RKO (cell line): ENCODE data around the gene GALNTL6.
A peak's percentile ranks its signal among the peaks of the same experiment; 100 is the strongest.
"Not testable (repeated sequence)": the region's sequence is repeated elsewhere in the genome, so short reads cannot be mapped to it uniquely, and the experiment has no call there.

ENCODE experiments used
- DNase-seq: peaks from one replicate; pipeline ENCODE4 v3.0.0-alpha.2; 2016; ENCODE audit warnings: low spot score

GALNTL6 gene

GRCh38 chr4:173019664-173020063, 1206.5 kb downstream of the GALNTL6 start:
- DNase-seq, result no peak

- DNase-seq, result not testable (repeated sequence)
These were observed 1208.8 kb downstream of the GALNTL6 start for GRCh38 chr4:173021746-173022573.

DNA sequence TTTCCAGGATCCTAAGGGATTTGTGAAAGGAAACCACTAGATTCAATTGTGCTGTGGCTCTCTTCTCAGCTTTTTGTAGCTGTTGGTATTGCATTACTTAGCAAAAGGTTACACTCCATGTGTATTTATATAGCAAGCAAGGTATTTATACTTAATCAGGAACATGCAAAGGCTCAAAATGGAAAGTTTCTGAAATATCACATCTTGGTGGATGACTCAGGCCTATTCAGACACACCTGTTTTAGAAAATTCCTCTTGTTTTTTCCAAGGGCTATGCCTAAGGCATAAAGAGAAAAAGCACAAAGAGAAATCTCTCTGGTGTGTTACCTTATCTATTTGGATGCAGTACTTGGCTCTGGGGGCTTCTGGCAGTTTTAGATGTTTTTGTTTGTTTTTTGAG, 1211.0 kb downstream of the GALNTL6 start:
- DNase-seq, result no peak

GRCh38 chr4:173025131-173025530, 1211.9 kb downstream of the GALNTL6 start:
- peak; percentile 82 for DNase-seq

DNA sequence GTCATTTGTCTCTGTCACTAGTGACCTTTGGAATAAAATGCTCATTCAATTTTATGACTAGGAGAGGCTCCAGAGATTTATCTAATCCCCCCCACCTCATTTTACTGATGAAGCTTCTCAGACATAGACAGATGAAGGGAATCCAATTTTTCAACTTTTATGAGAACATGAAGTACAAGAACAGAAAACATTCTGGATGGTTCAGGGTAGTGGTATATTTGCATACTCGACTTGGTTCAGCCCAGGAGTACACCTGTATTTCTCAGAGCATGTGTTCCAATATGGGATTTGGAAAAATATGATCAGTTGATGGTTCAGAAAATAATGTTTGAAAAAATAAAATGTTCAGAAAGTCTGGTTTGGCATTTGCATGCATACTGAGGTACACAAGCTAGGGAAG, 1224.0 kb downstream of the GALNTL6 start:
- DNase-seq, result no peak

DNA sequence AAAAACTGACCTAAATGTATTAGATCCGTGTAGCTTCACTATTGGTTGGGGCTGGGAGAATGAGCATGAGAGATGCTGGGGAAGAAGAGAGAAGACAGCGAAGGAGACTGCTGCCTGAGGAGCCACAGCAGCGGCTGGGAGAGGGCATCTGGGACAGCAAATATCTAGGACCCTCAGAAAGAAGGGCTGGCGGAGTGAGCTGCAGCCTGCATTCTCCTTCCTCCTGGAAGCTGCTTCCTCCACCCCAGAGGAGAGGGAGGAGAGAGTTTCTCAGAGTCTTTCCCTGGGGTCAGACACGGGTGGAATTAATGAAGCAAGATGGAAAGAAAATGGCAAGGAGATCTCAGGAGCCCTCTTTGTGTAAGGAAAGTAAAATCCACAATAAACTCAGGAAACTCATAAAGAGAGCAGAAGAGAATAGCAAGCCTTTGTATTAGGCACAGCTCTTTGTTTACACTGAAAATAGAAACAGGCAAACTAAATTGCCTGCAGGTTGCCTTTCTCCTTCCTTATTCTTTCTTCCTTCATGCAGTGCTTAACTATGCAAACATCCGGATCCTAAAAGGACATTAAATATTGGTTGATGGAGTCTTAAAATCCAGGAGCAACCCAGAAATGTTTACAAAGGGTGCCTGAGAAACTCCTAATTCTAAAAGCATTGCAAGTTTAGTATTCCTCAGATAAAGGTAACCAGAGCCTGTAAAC, 1225.1 kb downstream of the GALNTL6 start:
- no peak for DNase-seq

DNA sequence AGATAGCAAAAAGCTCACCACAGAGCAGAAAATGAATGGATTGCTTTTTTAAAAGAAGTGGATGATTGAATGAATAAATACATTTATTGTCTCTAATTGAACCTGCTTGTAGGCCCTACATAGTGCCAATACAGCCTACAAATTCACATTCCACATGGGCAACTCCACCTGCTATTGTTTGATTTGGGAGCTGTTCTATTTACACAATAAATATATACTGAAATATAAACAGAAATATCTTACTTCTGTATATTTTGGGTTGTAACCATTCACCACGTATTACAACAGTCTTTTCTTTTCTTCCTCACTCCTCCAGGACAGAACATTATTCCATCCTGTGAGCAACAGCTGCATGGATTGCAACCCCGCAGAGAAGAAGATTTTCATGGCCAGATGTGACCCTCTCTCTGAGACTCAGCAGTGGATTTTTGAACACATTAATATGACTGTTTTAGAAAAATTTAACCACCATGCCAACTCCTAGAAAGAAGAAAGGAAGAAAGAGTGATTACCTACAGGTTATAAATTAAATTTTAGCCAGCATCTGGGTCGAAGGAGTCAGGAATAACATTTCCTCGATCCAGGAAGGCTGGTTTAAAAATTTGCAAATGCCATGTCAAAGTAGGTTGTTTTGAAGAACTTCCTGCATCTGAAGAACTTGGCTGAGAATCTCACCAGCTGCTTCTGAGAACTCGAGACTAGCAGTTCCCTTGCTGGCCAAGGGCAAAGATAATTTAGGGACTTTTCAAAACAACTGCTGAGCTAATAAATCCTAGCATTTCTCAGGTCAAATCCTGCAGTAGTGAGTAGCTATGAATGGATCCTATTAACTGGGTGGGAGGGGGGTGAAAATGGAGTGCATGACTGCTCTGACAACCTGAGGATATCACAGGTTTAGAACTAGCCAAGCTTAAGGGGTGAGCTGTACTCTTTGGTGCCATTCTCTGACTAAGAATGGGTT, 1226.7 kb downstream of the GALNTL6 start:
- peak; percentile 1 for DNase-seq

DNA sequence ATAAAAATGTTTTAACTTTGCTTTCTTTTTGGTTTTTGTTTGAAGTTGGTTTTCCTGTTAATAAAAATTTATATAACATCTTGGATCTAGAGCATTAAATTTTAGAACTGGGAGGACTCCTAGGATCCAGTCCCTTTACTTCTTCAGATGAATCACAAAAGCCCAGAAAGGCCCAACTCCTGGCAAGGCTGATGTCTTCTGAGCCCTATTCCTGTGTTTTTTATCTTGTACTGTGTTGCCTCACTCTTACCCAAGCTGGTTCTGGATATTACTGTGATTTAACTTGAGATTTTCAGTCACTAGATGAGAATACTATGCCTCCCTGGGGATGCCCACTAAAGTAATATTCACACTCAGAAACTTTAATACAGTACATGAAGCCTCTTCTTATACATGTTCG, 1228.3 kb downstream of the GALNTL6 start:
- no peak for DNase-seq

- not testable (repeated sequence) for DNase-seq
These were observed 1228.9 kb downstream of the GALNTL6 start for GRCh38 chr4:173042139-173042538.

DNA sequence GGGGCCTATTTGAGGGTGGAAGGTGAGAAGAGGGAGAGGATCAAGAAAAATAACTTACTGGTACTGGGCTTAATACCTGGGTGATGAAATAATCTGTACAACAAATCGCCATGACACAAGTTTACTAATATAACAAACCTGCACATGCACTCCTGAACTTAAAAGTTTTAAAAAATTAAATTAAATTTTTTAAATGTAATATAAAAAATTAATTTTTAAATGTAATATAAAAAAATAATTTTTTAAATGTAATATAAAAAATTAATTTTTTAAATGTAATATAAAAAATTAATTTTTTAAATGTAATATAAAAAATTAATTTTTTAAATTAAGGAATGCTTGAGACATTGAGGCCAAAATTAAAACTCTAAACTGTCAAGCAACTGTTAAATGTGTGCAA, 1231.1 kb downstream of the GALNTL6 start:
- no peak for DNase-seq

GRCh38 chr4:173045571-173045970, 1232.4 kb downstream of the GALNTL6 start:
- no peak for DNase-seq

DNA sequence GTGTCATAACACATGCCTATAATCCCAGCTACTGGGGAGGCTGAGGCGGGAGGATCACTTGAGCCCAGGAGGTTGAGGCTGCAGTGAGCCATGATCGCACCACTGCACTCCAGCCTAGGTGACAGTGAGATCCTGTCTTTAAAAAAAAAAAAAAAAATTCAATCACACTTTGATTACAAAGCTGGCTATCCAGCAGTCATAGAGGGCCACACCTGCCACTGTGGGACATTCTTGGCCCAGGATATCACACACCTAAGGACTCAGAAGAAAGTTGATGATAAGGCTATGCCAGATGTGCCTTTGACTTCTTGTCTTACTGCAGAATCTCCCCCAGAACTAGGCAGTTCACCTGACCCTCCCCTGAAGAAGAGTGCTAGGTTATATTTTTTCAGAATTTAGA, 1232.9 kb downstream of the GALNTL6 start:
- no peak for DNase-seq

- DNase-seq, result no peak
These were observed 1233.6 kb downstream of the GALNTL6 start for GRCh38 chr4:173046818-173047217.

- DNase-seq, result no peak
These were observed 1238.0 kb downstream of the GALNTL6 start for GRCh38 chr4:173051232-173051631.

DNA sequence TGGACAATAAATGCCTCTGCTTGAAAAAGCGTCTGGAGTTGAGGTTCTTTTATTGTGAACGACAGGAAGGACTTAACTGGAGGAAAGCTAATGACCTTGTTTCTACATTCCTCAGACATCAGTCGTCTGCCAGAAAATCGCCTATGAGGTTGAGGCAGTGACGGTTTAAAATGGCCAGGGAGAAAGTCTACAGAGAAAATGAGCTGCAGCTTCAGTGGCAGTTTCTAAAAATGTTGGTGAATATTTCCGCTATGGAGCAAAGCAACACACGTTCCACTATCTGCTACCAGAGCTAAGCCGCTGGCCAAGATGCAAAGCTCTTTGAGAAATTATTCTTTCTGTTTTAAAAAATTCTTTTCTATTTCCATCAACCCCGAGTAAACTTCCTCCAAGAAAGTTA, 1238.5 kb downstream of the GALNTL6 start:
- DNase-seq, result no peak

GRCh38 chr4:173052439-173052838, 1239.2 kb downstream of the GALNTL6 start:
- no peak for DNase-seq

- DNase-seq, result no peak
These were observed 1243.1 kb downstream of the GALNTL6 start for GRCh38 chr4:173056271-173056670.

GRCh38 chr4:173056710-173057109, 1243.5 kb downstream of the GALNTL6 start:
- DNase-seq, result no peak

DNA sequence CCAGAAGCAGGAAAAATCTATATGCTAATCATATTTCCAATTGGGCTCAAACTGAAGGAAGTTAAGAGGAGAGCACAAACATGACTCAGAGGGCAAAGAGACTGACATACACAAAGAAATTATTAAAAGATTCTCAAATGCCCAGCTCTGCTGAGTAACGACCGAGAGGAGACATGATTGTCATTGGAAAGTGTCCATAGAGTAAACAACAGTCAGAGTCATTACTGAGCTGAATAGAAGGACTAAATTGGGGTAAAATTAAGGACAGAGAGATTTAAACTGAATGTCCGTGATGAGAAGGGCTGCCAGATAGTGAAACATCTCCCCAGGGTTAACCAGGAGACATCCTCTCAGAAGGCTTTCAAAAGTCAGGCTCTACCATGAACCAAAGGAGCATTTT, 1244.2 kb downstream of the GALNTL6 start:
- peak; percentile 1 for DNase-seq

- peak; percentile 5 for DNase-seq
These were observed 1244.7 kb downstream of the GALNTL6 start for GRCh38 chr4:173057901-173058300.

- no peak for DNase-seq
These were observed 1248.0 kb downstream of the GALNTL6 start for GRCh38 chr4:173061160-173061559.

- DNase-seq, result no peak
These were observed 1260.8 kb downstream of the GALNTL6 start for GRCh38 chr4:173073939-173074500.
